ENCODE results near the gene KCNH1. TPM values are rescaled to one million over a fixed set of nuclear protein-coding genes. Genes with fewer than 3 reads are reported as not detected.

The KCNH1 gene
- total RNA-seq, 1 donor from 2014 or later: 0.21 TPM

- Mint-ChIP-seq H3K36me3 (ENCODE audit: low read depth) (no peaks in the 10 kb centered on the region), H3K27ac (ENCODE audit: unreplicated experiment) (no peak overlapping the region), H3K27me3 (ENCODE audit: low read depth) (no peaks in the 10 kb centered on the region), H3K4me1 (no peaks in the 10 kb centered on the region), H3K9me3 (no peaks in the 10 kb centered on the region), H3K4me3 (no peak overlapping the region)
- no peak for TF ChIP-seq CTCF (conservative IDR thresholded peaks at IDR 0.05)
- no peak for DNase-seq (ENCODE audit: low read depth, low spot score)
Observed at GRCh38 chr1:210915890-210916507, 217.9 kb downstream of the KCNH1 start.

GRCh38 chr1:210912752-210913151 lies 221.2 kb downstream of the KCNH1 start:
- no peak overlapping the region for H3K27ac Mint-ChIP-seq (ENCODE audit: unreplicated experiment)

GRCh38 chr1:210910020-210910575 lies 223.8 kb downstream of the KCNH1 start:
- Mint-ChIP-seq H3K27me3 (ENCODE audit: low read depth) (no peaks in the 10 kb centered on the region), H3K36me3 (ENCODE audit: low read depth) (no peaks in the 10 kb centered on the region), H3K27ac (ENCODE audit: unreplicated experiment) (no peak overlapping the region), H3K4me3 (no peak overlapping the region), H3K4me1 (peaks cover 10% of the 10 kb centered on the region), H3K9me3 (no peaks in the 10 kb centered on the region)
- no peak for DNase-seq (ENCODE audit: low read depth, low spot score)
- TF ChIP-seq CTCF (conservative IDR thresholded peaks at IDR 0.05): no peak

More at GRCh38 chr1:210912752-210913151, 221.2 kb downstream of the KCNH1 start:
- no peaks in the 10 kb centered on the region for H3K36me3 Mint-ChIP-seq (ENCODE audit: low read depth)
- H3K27me3 Mint-ChIP-seq (ENCODE audit: low read depth): no peaks in the 10 kb centered on the region
- no peaks in the 10 kb centered on the region for H3K4me1 Mint-ChIP-seq
- H3K4me3 Mint-ChIP-seq: no peak overlapping the region
- no peaks in the 10 kb centered on the region for H3K9me3 Mint-ChIP-seq
- TF ChIP-seq CTCF (conservative IDR thresholded peaks at IDR 0.05): no peak
- no peak for DNase-seq (ENCODE audit: low read depth, low spot score)

GRCh38 chr1:210908791-210909190 lies 225.2 kb downstream of the KCNH1 start:
- no peak overlapping the region for H3K27ac Mint-ChIP-seq (ENCODE audit: unreplicated experiment)
- H3K27me3 Mint-ChIP-seq (ENCODE audit: low read depth): no peaks in the 10 kb centered on the region
- H3K4me3 Mint-ChIP-seq: no peak overlapping the region
- no peaks in the 10 kb centered on the region for H3K36me3 Mint-ChIP-seq (ENCODE audit: low read depth)
- H3K9me3 Mint-ChIP-seq: no peaks in the 10 kb centered on the region
- DNase-seq (ENCODE audit: low read depth, low spot score): no peak
- peaks cover 11% of the 10 kb centered on the region for H3K4me1 Mint-ChIP-seq
- no peak for TF ChIP-seq CTCF (conservative IDR thresholded peaks at IDR 0.05)

- no peak for TF ChIP-seq CTCF (conservative IDR thresholded peaks at IDR 0.05)
- Mint-ChIP-seq H3K4me1 (peaks cover 11% of the 10 kb centered on the region), H3K27me3 (ENCODE audit: low read depth) (no peaks in the 10 kb centered on the region), H3K36me3 (ENCODE audit: low read depth) (no peaks in the 10 kb centered on the region), H3K4me3 (no peak overlapping the region), H3K9me3 (no peaks in the 10 kb centered on the region), H3K27ac (ENCODE audit: unreplicated experiment) (no peak overlapping the region)
- no peak for DNase-seq (ENCODE audit: low read depth, low spot score)
Observed at GRCh38 chr1:210908257-210908656, 225.7 kb downstream of the KCNH1 start.

Measured in neural crest cell (in vitro differentiated cells).